Fibroblast of lung (primary cell): ENCODE data around the gene SUGP1. TPM values are rescaled to one million over a fixed set of nuclear protein-coding genes. Genes with fewer than 3 reads are reported as not detected.

Experiments used
- DNase-seq, 2 donors: peaks; one replicate each; pipeline versions ENCODE4 v3.0.0 to v3.0.0-alpha.2; 2010; ENCODE audit warnings: low read depth in 2 of 2
- H2AFZ ChIP-seq: 2 replicates; pipeline ENCODE4 v1.5.1; 2012; ENCODE audit warnings: low read length, control low read depth, inconsistent platforms
- H3K27ac ChIP-seq: 2 replicates; pipeline ENCODE4 v1.5.1; 2011; ENCODE audit warnings: low read length, control low read depth; ENCODE audit not compliant: insufficient read depth
- H3K27me3 ChIP-seq: 2 replicates; pipeline ENCODE4 v1.5.1; 2011; ENCODE audit warnings: mild to moderate bottlenecking, low read length; ENCODE audit not compliant: control insufficient read depth, insufficient read depth
- H3K36me3 ChIP-seq: 2 replicates; pipeline ENCODE4 v1.5.1; 2011; ENCODE audit warnings: low read length; ENCODE audit not compliant: control insufficient read depth, insufficient read depth
- H3K4me1 ChIP-seq: 2 replicates; pipeline ENCODE4 v1.5.1; 2011; ENCODE audit warnings: low read length; ENCODE audit not compliant: control insufficient read depth, insufficient read depth; ENCODE audit errors: extremely low read depth
- H3K4me2 ChIP-seq: 2 replicates; pipeline ENCODE4 v1.5.1; 2011; ENCODE audit warnings: low read length, control low read depth; ENCODE audit not compliant: insufficient read depth; ENCODE audit errors: extremely low read depth
- H3K4me3 ChIP-seq, 4 experiments: fragments of 200-600 bp in 1 of 4; sonication (generic) in 1 of 4; replicated peaks in 1 of 4; 2 replicates each; pipeline ENCODE4 v1.5.1; 2011 to 2016; ENCODE audit warnings: low read length in 4 of 4, low read depth in 3 of 4, mild to moderate bottlenecking in 3 of 4, control low read depth in 2 of 4, inconsistent platforms in 1 of 4, mixed read lengths in 1 of 4; ENCODE audit not compliant: insufficient read depth in 1 of 4; ENCODE audit errors: control extremely low read depth in 1 of 4
- H3K79me2 ChIP-seq: 2 replicates; pipeline ENCODE4 v1.5.1; 2012; ENCODE audit warnings: mild to moderate bottlenecking, low read length, inconsistent platforms; ENCODE audit not compliant: control insufficient read depth, insufficient read depth
- H3K9ac ChIP-seq: 2 replicates; pipeline ENCODE4 v1.5.1; 2011; ENCODE audit warnings: mild to moderate bottlenecking, low read length, control low read depth; ENCODE audit not compliant: insufficient read depth
- H3K9me3 ChIP-seq: 2 replicates; pipeline ENCODE4 v1.5.1; 2012; ENCODE audit warnings: low read depth, low read length; ENCODE audit not compliant: control insufficient read depth, insufficient read depth
- H4K20me1 ChIP-seq: 2 replicates; pipeline ENCODE4 v1.5.1; 2011; ENCODE audit warnings: low read length; ENCODE audit not compliant: control insufficient read depth, insufficient read depth; ENCODE audit errors: extremely low read depth
- CTCF ChIP-seq, 2 donors: IDR thresholded peaks in 1 of 2; conservative IDR thresholded peaks in 1 of 2; 1 replicate in 1 of 2; 2 replicates in 1 of 2; pipeline ENCODE4 v1.5.1; 2011 to 2012; ENCODE audit warnings: low read length in 2 of 2, control low read depth in 1 of 2, inconsistent platforms in 1 of 2, low read depth in 1 of 2, mild to moderate bottlenecking in 1 of 2
- EZH2 ChIP-seq: IDR thresholded peaks from 2 replicates; pipeline ENCODE4 v1.5.1; 2012; ENCODE audit warnings: low read length, control low read depth, mild to moderate bottlenecking; ENCODE audit errors: missing control alignments
- polyA plus RNA-seq, 2 donors: library from polyadenylated mRNA; depleted of rRNA in 1 of 2; stranded (reverse) in 1 of 2; unstranded in 1 of 2; fragments of >200 nt; gene quantifications; 2 replicates each; pipeline ENCODE4 v1.2.1, GENCODE V29; 2011 to 2012; ENCODE audit warnings: missing spikeins in 1 of 2
- total RNA-seq: library from RNA; depleted of rRNA; stranded (reverse); fragments of >200 nt; gene quantifications from 2 replicates; pipeline ENCODE4 v1.2.1, GENCODE V29; 2014

The SUGP1 gene
- total and polyA plus RNA-seq, 2 donors (not counting 1 experiment from before 2014, with no cell fraction given), result 17.3 to 27.7 TPM

- peaks cover 3% of the 10 kb centered on the region for H3K27me3 ChIP-seq
- peaks cover 22% of the 10 kb centered on the region for H3K36me3 ChIP-seq
- no peak overlapping the region for H3K4me2 ChIP-seq
- H3K4me3 ChIP-seq, result no peak overlapping the region
- TF ChIP-seq EZH2 (no peak), CTCF (conservative IDR thresholded peaks at IDR 0.05 in 1 of 2, IDR thresholded peaks at IDR 0.05 in 1 of 2; ENCODE audit: low read depth in 1 of 2, low read length in 2 of 2) (no peak)
- no peak overlapping the region for H3K27ac ChIP-seq
- no peaks in the 10 kb centered on the region for H3K9me3 ChIP-seq
- no peaks in the 10 kb centered on the region for H3K79me2 ChIP-seq
- H3K9ac ChIP-seq, result no peak overlapping the region
- peak; percentile 11 to 85 for DNase-seq
- H2AFZ ChIP-seq, result no peak overlapping the region
- H4K20me1 ChIP-seq, result no peaks in the 10 kb centered on the region
- no peaks in the 10 kb centered on the region for H3K4me1 ChIP-seq
Measured at GRCh38 chr19:19276386-19276785, 43.9 kb downstream of the SUGP1 start.

GRCh38 chr19:19274716-19275565 is 45.4 kb downstream of the SUGP1 start:
- Histone ChIP-seq H2AFZ (no peak overlapping the region), H3K36me3 (peaks cover 20% of the 10 kb centered on the region), H3K27ac (no peak overlapping the region), H3K9me3 (no peaks in the 10 kb centered on the region), H3K4me2 (no peak overlapping the region), H3K4me3 (no peak overlapping the region), H3K27me3 (peaks cover 9% of the 10 kb centered on the region), H3K4me1 (no peaks in the 10 kb centered on the region), H3K9ac (no peak overlapping the region), H3K79me2 (no peaks in the 10 kb centered on the region), H4K20me1 (no peaks in the 10 kb centered on the region)
- no peak for DNase-seq
- TF ChIP-seq EZH2 (no peak), CTCF (conservative IDR thresholded peaks at IDR 0.05 in 1 of 2, IDR thresholded peaks at IDR 0.05 in 1 of 2; ENCODE audit: low read depth in 1 of 2, low read length in 2 of 2) (no peak)

- Histone ChIP-seq H4K20me1 (no peaks in the 10 kb centered on the region), H3K9ac (no peak overlapping the region), H2AFZ (no peak overlapping the region), H3K79me2 (no peaks in the 10 kb centered on the region), H3K4me2 (no peak overlapping the region), H3K36me3 (peaks cover 13% of the 10 kb centered on the region), H3K4me3 (no peak overlapping the region), H3K27ac (no peak overlapping the region), H3K4me1 (no peaks in the 10 kb centered on the region), H3K9me3 (no peaks in the 10 kb centered on the region), H3K27me3 (peaks cover 11% of the 10 kb centered on the region)
- DNase-seq, result peak in 1 of 2 donors; percentile 28
- TF ChIP-seq CTCF (conservative IDR thresholded peaks at IDR 0.05 in 1 of 2, IDR thresholded peaks at IDR 0.05 in 1 of 2; ENCODE audit: low read depth in 1 of 2, low read length in 2 of 2) (no peak), EZH2 (no peak)
Measured at GRCh38 chr19:19274146-19274545, 46.2 kb downstream of the SUGP1 start.
